Stomach (tissue), 4 donors: ENCODE data around the gene ZBTB34.
"Not testable (repeated sequence)": the region's sequence is repeated elsewhere in the genome, so short reads cannot be mapped to it uniquely, and the experiment has no call there.

ENCODE experiments used
- CTCF ChIP-seq, 7 experiments: fragments of 450-650 bp in 4 of 7; fragments of 200-600 bp in 3 of 7; sonication (generic) in 3 of 7; IDR thresholded peaks; one replicate each; pipeline ENCODE4 v1.5.1; 2016 to 2019; ENCODE audit warnings: antibody characterized with exemption in 7 of 7, control low read depth in 2 of 7, mild to moderate bottlenecking in 1 of 7
- EP300 ChIP-seq: sonication (generic); formaldehyde crosslinking; IDR thresholded peaks from one replicate; pipeline ENCODE4 v1.6.1; 2017; ENCODE audit warnings: antibody characterized with exemption
- POLR2A ChIP-seq, 4 donors: fragments of 450-650 bp; IDR thresholded peaks; one replicate each; pipeline ENCODE4 v1.6.1; 2016; ENCODE audit warnings: antibody characterized with exemption in 4 of 4, control low read depth in 2 of 4, mild to moderate bottlenecking in 1 of 4, moderate library complexity in 1 of 4
- POLR2AphosphoS5 ChIP-seq, 3 donors: sonication (generic); formaldehyde crosslinking; IDR thresholded peaks; one replicate each; pipeline ENCODE4 v1.6.1; 2016; ENCODE audit warnings: antibody characterized with exemption in 3 of 3

DNA sequence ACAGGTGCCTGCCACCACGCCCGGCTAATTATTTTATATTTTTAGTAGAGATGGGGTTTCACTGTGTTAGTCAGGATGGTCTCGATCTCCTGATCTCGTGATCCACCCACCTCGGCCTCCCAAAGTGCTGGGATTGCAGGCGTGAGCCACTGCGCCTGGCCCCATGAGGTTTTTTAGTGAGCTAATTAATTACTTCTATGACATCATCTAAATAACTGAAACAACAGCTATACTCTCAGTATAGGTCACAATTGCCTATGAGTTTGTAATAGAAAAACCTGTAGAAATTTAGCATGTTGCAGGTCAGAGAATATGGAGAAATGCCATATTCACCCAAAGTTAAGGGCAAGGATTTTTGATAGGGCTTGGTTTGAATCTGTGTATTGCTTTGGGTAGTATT, 42.8 kb upstream of the ZBTB34 start:
- not testable (repeated sequence) for TF ChIP-seq CTCF (IDR thresholded peaks at IDR 0.05); POLR2AphosphoS5 (IDR thresholded peaks at IDR 0.05); EP300; POLR2A (IDR thresholded peaks at IDR 0.05)
